Thoracic aorta (tissue), 2 donors: ENCODE results near the gene LGALS9C. TPM values are rescaled to one million over a fixed set of nuclear protein-coding genes. Genes with fewer than 3 reads are reported as not detected.
"Not testable (repeated sequence)": the region's sequence is repeated elsewhere in the genome, so short reads cannot be mapped to it uniquely, and the experiment has no call there.

Source experiments
- ATAC-seq: fragments of 150-250 bp; one replicate; pipeline ENCODE4 v1.8.0; 2017; ENCODE audit warnings: low read depth; ENCODE audit not compliant: insufficient number of reproducible peaks, low FRiP score
- DNase-seq: peaks from one replicate; pipeline ENCODE4 v3.0.0-alpha.2; 2020; ENCODE audit warnings: low spot score
- H3K27ac ChIP-seq, 2 donors: fragments of 200-600 bp; sonication (generic); 1 replicate in 1 of 2; 2 replicates in 1 of 2; pipeline ENCODE4 v1.5.1; 2016; ENCODE audit warnings: mild to moderate bottlenecking in 2 of 2, moderate library complexity in 2 of 2
- H3K27me3 ChIP-seq: fragments of 200-600 bp; sonication (generic); replicated peaks from 2 replicates; pipeline ENCODE4 v1.6.0; 2016; ENCODE audit warnings: mild to moderate bottlenecking; ENCODE audit not compliant: insufficient read depth
- H3K36me3 ChIP-seq: fragments of 200-600 bp; sonication (generic); one replicate; pipeline ENCODE4 v1.5.1; 2016
- H3K4me1 ChIP-seq, 2 donors: fragments of 200-600 bp; sonication (generic); 1 replicate in 1 of 2; 2 replicates in 1 of 2; pipeline versions ENCODE4 v1.5.1 to v1.6.0; 2016; ENCODE audit warnings: low read depth in 2 of 2, mild to moderate bottlenecking in 1 of 2; ENCODE audit not compliant: control insufficient read depth in 1 of 2
- H3K4me3 ChIP-seq: fragments of 200-600 bp; sonication (generic); 2 replicates; pipeline ENCODE4 v1.5.1; 2016; ENCODE audit warnings: mild to moderate bottlenecking
- H3K9me3 ChIP-seq: fragments of 200-600 bp; sonication (generic); 2 replicates; pipeline ENCODE4 v1.5.1; 2016
- total RNA-seq, 2 donors: library from RNA; depleted of rRNA; stranded (reverse); fragments of >200 nt; gene quantifications; one replicate each; pipeline versions ENCODE4 v1.1.0 to v1.2.3, GENCODE V29; 2016

LGALS9C gene
- total RNA-seq, 2 donors from 2014 or later: not detected

DNA sequence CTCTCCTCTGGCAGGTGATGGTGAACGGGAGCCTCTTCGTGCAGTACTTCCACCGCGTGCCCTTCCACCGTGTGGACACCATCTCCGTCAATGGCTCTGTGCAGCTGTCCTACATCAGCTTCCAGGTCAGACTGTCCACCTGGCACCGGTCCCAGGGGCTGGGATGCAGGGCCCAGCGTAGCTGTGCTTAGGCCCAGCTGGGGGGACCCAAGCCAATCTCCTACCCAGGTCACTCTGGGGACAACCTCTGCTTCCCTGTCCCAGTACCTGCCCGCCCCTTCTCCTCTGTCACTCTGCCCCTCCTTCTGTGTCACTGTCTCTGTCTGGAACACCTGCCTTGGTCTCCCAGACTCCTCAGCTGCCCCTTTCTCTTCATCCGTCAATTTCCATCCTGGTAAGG, 11.0 kb downstream of the LGALS9C start:
- H3K4me1 ChIP-seq, H3K27me3 ChIP-seq, ATAC-seq, H3K36me3 ChIP-seq, H3K4me3 ChIP-seq, H3K9me3 ChIP-seq, DNase-seq, H3K27ac ChIP-seq: not testable (repeated sequence)

GRCh38 chr17:18488622-18489021, 12.0 kb downstream of the LGALS9C start:
- not testable (repeated sequence) for DNase-seq, ATAC-seq, H3K36me3 ChIP-seq

GRCh38 chr17:18490016-18490415, 13.4 kb downstream of the LGALS9C start:
- not testable (repeated sequence) for H3K36me3 ChIP-seq, H3K27ac ChIP-seq, H3K27me3 ChIP-seq, H3K4me1 ChIP-seq, DNase-seq, ATAC-seq, H3K9me3 ChIP-seq, H3K4me3 ChIP-seq

More at GRCh38 chr17:18488622-18489021, 12.0 kb downstream of the LGALS9C start:
- not testable (repeated sequence) for H3K27ac ChIP-seq, H3K4me1 ChIP-seq, H3K9me3 ChIP-seq, H3K27me3 ChIP-seq, H3K4me3 ChIP-seq

- H3K27ac ChIP-seq, DNase-seq, H3K9me3 ChIP-seq, ATAC-seq, H3K4me1 ChIP-seq, H3K27me3 ChIP-seq, H3K36me3 ChIP-seq, H3K4me3 ChIP-seq: not testable (repeated sequence)
Observed at GRCh38 chr17:18492712-18493480, 16.3 kb downstream of the LGALS9C start.

GRCh38 chr17:18494250-18494768, 17.7 kb downstream of the LGALS9C start:
- DNase-seq, H3K4me3 ChIP-seq, H3K9me3 ChIP-seq, H3K27ac ChIP-seq, H3K4me1 ChIP-seq, ATAC-seq, H3K36me3 ChIP-seq, H3K27me3 ChIP-seq: not testable (repeated sequence)

GRCh38 chr17:18497044-18497443, 20.5 kb downstream of the LGALS9C start:
- H3K9me3 ChIP-seq, H3K4me3 ChIP-seq, ATAC-seq, DNase-seq, H3K27ac ChIP-seq, H3K27me3 ChIP-seq, H3K36me3 ChIP-seq, H3K4me1 ChIP-seq: not testable (repeated sequence)

GRCh38 chr17:18499100-18499499, 22.5 kb downstream of the LGALS9C start:
- H3K36me3 ChIP-seq, H3K27me3 ChIP-seq, H3K4me3 ChIP-seq, H3K9me3 ChIP-seq, H3K4me1 ChIP-seq, H3K27ac ChIP-seq, ATAC-seq, DNase-seq: not testable (repeated sequence)

DNA sequence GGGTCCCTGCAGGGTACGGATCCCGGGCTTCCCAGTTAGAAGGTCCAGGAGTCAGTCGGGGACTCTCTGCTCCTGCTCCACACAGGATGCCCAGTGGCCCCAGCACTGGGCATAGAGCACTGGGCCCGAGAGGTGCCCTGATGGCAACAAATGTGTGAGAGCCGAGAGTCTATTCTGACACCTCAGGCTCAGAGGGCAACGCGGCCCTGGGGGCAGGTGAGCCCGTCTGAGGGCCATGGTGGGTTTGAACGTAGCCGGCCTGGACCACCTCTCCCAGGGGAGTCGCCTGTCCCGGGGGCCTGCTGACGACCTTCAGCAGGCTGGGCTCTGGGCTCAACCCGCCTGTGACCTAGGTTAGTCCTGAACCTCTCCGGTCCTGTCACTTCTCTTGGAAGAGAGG, 23.2 kb downstream of the LGALS9C start:
- ATAC-seq: not testable (repeated sequence)

DNA sequence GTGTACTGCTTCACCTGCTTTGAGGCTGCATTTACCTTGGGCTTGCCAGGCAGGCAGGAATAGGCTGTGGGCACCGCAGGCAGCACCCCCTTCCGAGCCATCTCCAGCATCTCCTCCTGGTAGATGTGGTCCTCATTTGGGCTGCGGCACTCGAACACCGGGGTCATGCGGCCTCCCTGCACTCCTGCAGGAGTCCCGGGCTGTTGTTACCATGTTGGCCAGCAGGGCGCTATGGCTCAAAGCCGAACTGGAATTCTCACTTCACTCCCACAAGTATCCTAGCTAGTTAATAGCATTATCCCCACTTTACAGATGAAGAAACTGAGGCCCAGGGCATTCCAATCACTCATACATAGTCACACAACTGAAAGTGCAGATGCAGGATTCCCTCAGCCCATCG, 23.7 kb downstream of the LGALS9C start:
- not testable (repeated sequence) for DNase-seq, H3K27me3 ChIP-seq, H3K4me3 ChIP-seq, H3K27ac ChIP-seq, H3K9me3 ChIP-seq, H3K4me1 ChIP-seq, H3K36me3 ChIP-seq, ATAC-seq

More for the DNA sequence above, 23.2 kb downstream of the LGALS9C start:
- H3K9me3 ChIP-seq, H3K36me3 ChIP-seq, H3K27me3 ChIP-seq, H3K27ac ChIP-seq, H3K4me1 ChIP-seq, DNase-seq, H3K4me3 ChIP-seq: not testable (repeated sequence)

DNA sequence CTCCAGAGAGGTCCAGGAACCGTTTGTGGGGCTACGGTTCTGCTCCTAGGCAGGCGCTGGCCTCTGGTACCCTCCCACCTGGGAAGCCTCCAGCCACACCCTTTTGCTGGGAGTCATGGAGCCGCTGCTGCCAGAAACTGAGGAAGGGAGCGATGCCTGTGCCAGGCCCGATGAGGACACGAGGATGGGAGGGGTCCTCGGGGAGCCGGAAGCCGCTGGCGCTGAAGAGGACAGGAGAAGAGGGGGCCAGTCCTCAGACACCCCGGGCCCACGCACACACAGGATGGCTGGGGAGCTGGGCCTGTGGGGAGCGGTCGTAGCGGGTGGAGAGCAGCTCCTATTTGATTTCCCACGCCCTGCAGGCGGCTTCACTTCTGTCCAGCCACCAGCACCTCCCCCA, 24.2 kb downstream of the LGALS9C start:
- not testable (repeated sequence) for H3K4me1 ChIP-seq, H3K4me3 ChIP-seq, DNase-seq, H3K27ac ChIP-seq, H3K9me3 ChIP-seq, ATAC-seq, H3K27me3 ChIP-seq, H3K36me3 ChIP-seq

GRCh38 chr17:18503221-18503620, 26.6 kb downstream of the LGALS9C start:
- ATAC-seq, H3K4me1 ChIP-seq, DNase-seq, H3K9me3 ChIP-seq, H3K4me3 ChIP-seq, H3K36me3 ChIP-seq, H3K27me3 ChIP-seq, H3K27ac ChIP-seq: not testable (repeated sequence)

DNA sequence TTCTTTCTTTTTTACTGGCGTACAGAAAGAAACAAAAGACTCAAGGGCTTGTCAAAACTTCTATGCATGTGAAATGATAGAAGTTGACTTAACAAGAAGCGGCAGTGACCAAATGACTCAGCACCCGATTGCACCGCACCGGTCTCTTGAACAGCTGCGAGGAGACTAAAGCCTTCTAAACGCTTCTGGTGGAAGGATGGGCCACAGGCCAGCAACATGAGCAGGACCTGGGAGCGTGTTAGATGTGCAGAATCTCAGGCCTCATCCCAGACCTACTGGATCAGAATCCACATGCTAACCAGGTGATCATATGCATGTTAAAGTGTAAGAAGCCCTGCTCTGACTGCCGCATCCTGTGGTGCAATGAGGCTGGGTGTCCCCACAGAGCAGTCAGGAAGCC, 31.1 kb downstream of the LGALS9C start:
- ATAC-seq, DNase-seq, H3K27me3 ChIP-seq, H3K36me3 ChIP-seq, H3K4me3 ChIP-seq, H3K27ac ChIP-seq, H3K4me1 ChIP-seq, H3K9me3 ChIP-seq: not testable (repeated sequence)

- not testable (repeated sequence) for DNase-seq, H3K27me3 ChIP-seq, ATAC-seq, H3K9me3 ChIP-seq, H3K4me3 ChIP-seq, H3K27ac ChIP-seq, H3K4me1 ChIP-seq, H3K36me3 ChIP-seq
Observed at GRCh38 chr17:18508667-18509066, 32.1 kb downstream of the LGALS9C start.
